Left ventricle myocardium inferior (tissue), 1 donor: Measurements from ENCODE around the gene FES. TPM values are rescaled to one million over a fixed set of nuclear protein-coding genes. Genes with fewer than 3 reads are reported as not detected.

ENCODE experiments used
- DNase-seq: peaks from one replicate; pipeline ENCODE4 v3.0.0-alpha.2; 2020
- H3K27ac ChIP-seq: fragments of 200-600 bp; replicated peaks from 2 replicates; pipeline ENCODE4 v1.8.0; 2021
- H3K27me3 ChIP-seq: fragments of 200-600 bp; 2 replicates; pipeline ENCODE4 v1.8.0; 2021; ENCODE audit warnings: low read depth
- H3K36me3 ChIP-seq: fragments of 200-600 bp; 2 replicates; pipeline ENCODE4 v1.8.0; 2021
- H3K4me1 ChIP-seq: fragments of 200-600 bp; 2 replicates; pipeline ENCODE4 v1.8.0; 2021
- H3K4me3 ChIP-seq: fragments of 200-600 bp; 2 replicates; pipeline ENCODE4 v1.8.0; 2021; ENCODE audit warnings: mild to moderate bottlenecking, moderate library complexity
- H3K9me3 ChIP-seq: fragments of 200-600 bp; replicated peaks from 2 replicates; pipeline ENCODE4 v1.8.0; 2021
- CTCF ChIP-seq: fragments of 200-600 bp; IDR thresholded peaks from 2 replicates; pipeline ENCODE4 v1.8.0; 2021; ENCODE audit warnings: antibody characterized with exemption, mild to moderate bottlenecking, borderline replicate concordance
- intact Hi-C: fragments of 100-400 bp; cut with micrococcal nuclease; formaldehyde crosslinking; loops from one replicate; pipeline ENCODE4 v1.11.0; 2022
- total RNA-seq: library from RNA; stranded (reverse); fragmentation: NEBNext Ultra II Directional; extraction: Animal tissue kit (Norgen Biotek cat#: 25700); gene quantifications from one replicate; pipeline ENCODE4 v1.2.1, GENCODE V29; 2021
- donor health status: DM: no; HTN: yes; CAD: no; lungs with severe emphysema.

The FES gene
- total RNA-seq, 1 donor from 2014 or later: 11.9 TPM

GRCh38 chr15:90838544-90838943 lies 45.8 kb upstream of the FES start:
- Histone ChIP-seq H3K4me1 (peaks cover 6% of the 10 kb centered on the region), H3K4me3 (no peak overlapping the region), H3K9me3 (no peaks in the 10 kb centered on the region), H3K27me3 (no peaks in the 10 kb centered on the region), H3K27ac (no peak overlapping the region), H3K36me3 (no peaks in the 10 kb centered on the region)
- no peak for DNase-seq
- intact Hi-C loops: no loop called here
- TF ChIP-seq CTCF: no peak

- Histone ChIP-seq H3K27me3 (no peaks in the 10 kb centered on the region), H3K4me1 (peaks cover 6% of the 10 kb centered on the region), H3K4me3 (peak overlapping the region; percentile 9), H3K36me3 (no peaks in the 10 kb centered on the region), H3K9me3 (no peaks in the 10 kb centered on the region), H3K27ac (no peak overlapping the region)
- intact Hi-C loops: no loop called here
- no peak for TF ChIP-seq CTCF
- DNase-seq: no peak
Measured at GRCh38 chr15:90839187-90840071, 44.9 kb upstream of the FES start.

GRCh38 chr15:90840157-90840855 lies 44.0 kb upstream of the FES start:
- intact Hi-C loops: no loop called here

GRCh38 chr15:90840954-90841353 lies 43.4 kb upstream of the FES start:
- Histone ChIP-seq H3K36me3 (no peaks in the 10 kb centered on the region), H3K27ac (no peak overlapping the region), H3K4me3 (no peak overlapping the region), H3K27me3 (no peaks in the 10 kb centered on the region), H3K9me3 (no peaks in the 10 kb centered on the region), H3K4me1 (peaks cover 3% of the 10 kb centered on the region)
- no peak for TF ChIP-seq CTCF
- no peak for DNase-seq
- intact Hi-C loops: no loop called here

More at GRCh38 chr15:90840157-90840855, 44.0 kb upstream of the FES start:
- Histone ChIP-seq H3K4me3 (peak overlapping the region; percentile 9), H3K27ac (no peak overlapping the region), H3K9me3 (no peaks in the 10 kb centered on the region), H3K4me1 (peaks cover 6% of the 10 kb centered on the region), H3K27me3 (no peaks in the 10 kb centered on the region), H3K36me3 (no peaks in the 10 kb centered on the region)
- DNase-seq: no peak
- TF ChIP-seq CTCF: no peak

GRCh38 chr15:90844696-90845095 lies 39.6 kb upstream of the FES start:
- intact Hi-C loops: no loop called here
- Histone ChIP-seq H3K9me3 (no peaks in the 10 kb centered on the region), H3K4me1 (no peaks in the 10 kb centered on the region), H3K27me3 (no peaks in the 10 kb centered on the region), H3K4me3 (no peak overlapping the region), H3K27ac (no peak overlapping the region), H3K36me3 (no peaks in the 10 kb centered on the region)
- TF ChIP-seq CTCF: no peak
- no peak for DNase-seq
